Measurements from ENCODE around the gene PTEN.

The PTEN gene

DNA sequence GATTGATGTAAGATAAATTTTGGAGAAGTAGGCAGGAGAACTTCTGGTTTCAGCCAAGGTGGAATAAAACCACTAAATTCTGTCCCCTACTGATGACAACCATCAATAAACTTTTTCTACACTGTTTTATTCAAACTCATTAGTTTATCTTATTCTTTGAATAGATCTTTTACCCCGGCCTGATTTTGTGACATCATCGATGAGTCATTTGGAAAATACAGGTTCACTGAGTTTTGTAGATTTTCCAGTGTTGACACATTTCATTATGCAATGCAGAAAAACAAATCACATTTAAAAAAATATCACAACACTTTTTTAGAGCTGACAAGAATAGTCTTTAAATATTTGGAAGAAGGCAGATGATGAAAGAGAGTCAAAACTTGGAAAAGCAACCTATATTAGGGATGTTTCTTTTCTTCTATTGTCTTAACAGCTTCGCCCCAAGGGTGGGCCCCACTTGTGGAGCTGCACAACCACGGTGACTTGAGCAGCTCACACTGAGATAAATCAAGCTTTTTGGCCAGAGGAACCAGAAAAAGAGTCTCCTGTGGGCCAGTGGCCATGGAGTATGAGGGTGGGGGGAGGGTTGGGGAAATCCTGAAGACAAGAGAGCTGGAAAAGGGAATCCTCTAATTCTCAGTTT is 112.8 kb downstream of the PTEN start:
- DNase-seq (ENCODE audit: low read depth): no peak

- no peak for DNase-seq (ENCODE audit: low read depth)
Observed at GRCh38 chr10:87978166-87978565, 114.7 kb downstream of the PTEN start.

- no peak for DNase-seq (ENCODE audit: low read depth)
Observed at GRCh38 chr10:87979847-87980246, 116.4 kb downstream of the PTEN start.

- DNase-seq (ENCODE audit: low read depth): no peak
Observed at GRCh38 chr10:87983716-87984115, 120.3 kb downstream of the PTEN start.

DNA sequence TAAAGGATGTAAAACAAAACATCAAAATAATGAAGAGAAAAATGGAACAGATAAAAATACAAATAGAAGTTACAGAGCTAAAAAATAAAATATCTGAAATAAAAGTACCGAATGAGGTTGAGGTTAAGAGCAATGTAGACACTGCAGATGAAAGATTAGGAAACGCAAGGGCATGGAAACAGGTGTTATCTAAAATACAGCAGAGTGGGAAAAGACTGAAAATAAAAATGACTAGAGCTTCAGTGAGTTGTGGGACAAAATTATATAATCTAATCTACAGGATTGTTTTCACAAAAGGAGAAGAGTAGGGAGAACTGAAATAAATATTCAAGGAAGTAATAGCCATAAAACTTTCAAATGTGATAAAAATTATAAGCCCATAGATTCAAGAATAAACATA is 123.8 kb downstream of the PTEN start:
- no peak for DNase-seq (ENCODE audit: low read depth)

DNA sequence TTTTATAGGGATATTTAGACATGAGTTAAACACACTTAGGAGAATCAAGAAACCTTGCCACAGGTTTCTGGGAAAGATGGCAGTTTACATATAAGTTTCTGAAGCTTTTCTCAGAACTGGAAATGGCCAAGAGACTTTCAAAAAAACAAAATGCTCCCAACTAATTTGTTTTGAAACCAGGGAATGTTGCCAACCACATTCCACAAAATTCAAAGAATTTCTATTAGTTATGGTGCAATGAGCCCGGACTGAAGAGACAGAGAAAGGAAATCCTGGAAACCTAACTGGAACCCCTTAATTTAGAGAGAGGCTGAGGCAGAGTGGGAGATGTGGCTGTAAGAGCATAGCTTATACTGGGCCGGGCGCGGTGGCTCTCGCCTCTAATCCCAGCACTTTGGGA is 128.5 kb downstream of the PTEN start:
- DNase-seq (ENCODE audit: low read depth): no peak

DNA sequence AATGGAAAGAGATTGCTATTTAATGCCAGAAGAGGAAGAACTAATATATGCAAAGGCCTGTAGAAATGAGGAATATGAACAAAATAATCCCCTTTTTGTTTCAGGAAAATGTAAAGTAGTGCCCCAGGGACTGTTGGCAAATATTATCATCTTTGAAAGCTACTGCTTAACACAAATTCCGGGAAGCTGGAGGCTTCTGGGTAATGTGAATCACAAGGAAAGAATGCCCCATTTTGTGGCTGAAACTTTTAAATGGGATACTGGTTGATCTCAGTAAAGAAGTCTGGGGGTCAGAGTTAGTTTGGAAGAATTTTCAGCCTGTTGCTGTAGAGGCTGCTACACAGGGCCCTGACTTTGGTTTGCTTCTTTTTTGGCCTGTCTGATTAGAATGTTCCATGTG is 141.0 kb downstream of the PTEN start:
- no peak for DNase-seq (ENCODE audit: low read depth)

- DNase-seq (ENCODE audit: low read depth): no peak
Observed at GRCh38 chr10:88006261-88006660, 142.8 kb downstream of the PTEN start.

- DNase-seq (ENCODE audit: low read depth): no peak
Observed at GRCh38 chr10:88008866-88009470, 145.5 kb downstream of the PTEN start.

DNA sequence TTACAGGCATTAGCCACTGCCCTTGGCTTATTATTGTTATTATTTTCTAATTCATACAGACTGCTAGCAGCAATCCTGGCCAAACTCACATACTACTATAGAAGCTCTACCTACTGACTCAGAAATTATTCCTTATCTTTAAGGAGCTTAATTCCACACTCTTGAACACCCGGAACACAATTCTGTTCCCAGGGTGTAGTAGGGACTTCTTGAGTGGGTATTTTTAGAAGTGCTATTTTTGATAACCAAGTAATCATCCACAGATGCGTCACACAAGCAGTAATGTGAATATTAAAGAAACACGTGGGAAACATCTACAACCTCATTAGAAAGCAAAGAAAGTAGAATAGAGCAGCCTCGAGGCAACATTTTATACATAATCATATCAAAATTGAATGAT is 149.2 kb downstream of the PTEN start:
- no peak for DNase-seq (ENCODE audit: low read depth)

- DNase-seq (ENCODE audit: low read depth): no peak
Observed at GRCh38 chr10:88017781-88018180, 154.4 kb downstream of the PTEN start.

DNA sequence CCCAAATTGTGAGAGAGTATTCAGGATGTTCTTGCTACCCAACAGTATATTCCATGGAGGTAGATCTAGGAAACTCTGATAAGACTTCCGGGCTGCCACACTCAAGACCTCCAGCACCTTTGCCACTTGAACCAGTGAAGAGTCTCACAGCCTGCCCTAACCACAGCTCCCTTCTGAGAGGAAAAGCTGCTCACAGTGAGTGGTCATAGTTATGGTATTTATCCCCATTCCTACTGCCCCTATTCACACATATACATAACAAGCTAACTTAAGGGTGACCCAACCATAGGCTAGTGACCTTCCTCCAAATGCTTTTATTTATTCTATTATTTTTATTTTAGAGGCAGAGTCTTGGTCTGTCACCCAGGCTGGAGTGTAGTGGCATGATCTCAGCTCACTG is 156.3 kb downstream of the PTEN start:
- DNase-seq (ENCODE audit: low read depth): no peak

Measured in activated gamma-delta T cell treated with anti-CD3 and anti-CD28 coated beads, Interleukin-2, amount 50 U/mL, for 16 hours (primary cell).